T follicular helper cell (primary cell): Measurements from ENCODE around the gene CKMT1B.
"Not testable (repeated sequence)": the region's sequence is repeated elsewhere in the genome, so short reads cannot be mapped to it uniquely, and the experiment has no call there.

Experiments
- DNase-seq: peaks from one replicate; pipeline ENCODE4 v3.0.0-alpha.2; 2020; ENCODE audit warnings: low read depth
- total RNA-seq, 2 experiments: gene quantifications; one replicate each; lab custom pipeline; 2026; lab: John Stamatoyannopoulos, UW

The CKMT1B gene
- total RNA-seq, result 0 reads per million in 2 experiments

GRCh38 chr15:43593328-43594190, at the start of gene CKMT1B:
TSS of gene CKMT1B (plus strand) at chr15:43594027. CDS start at chr15:43594219, 192 bp downstream.
- not testable (repeated sequence) for DNase-seq

DNA sequence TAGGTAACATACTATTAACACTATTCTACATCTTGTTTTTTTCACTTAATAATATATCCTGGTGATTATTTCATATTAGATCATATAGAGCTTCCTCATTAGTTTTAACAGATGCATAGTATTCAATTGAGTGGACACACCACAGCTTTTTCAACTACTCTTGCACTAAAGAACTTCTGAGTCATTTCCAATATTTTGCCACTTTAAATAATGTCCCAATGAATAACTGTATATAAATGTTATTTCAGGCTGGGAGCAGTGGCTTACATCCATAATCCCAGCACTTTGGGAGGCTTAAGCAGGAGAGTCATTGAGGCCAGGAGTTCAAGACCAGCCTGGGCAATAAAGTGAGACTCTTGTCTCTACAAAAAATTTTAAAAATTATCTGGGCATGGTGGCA, 49.6 kb upstream of the CKMT1B start:
- no peak for DNase-seq

GRCh38 chr15:43545426-43545825, 48.4 kb upstream of the CKMT1B start:
- DNase-seq, result no peak

DNA sequence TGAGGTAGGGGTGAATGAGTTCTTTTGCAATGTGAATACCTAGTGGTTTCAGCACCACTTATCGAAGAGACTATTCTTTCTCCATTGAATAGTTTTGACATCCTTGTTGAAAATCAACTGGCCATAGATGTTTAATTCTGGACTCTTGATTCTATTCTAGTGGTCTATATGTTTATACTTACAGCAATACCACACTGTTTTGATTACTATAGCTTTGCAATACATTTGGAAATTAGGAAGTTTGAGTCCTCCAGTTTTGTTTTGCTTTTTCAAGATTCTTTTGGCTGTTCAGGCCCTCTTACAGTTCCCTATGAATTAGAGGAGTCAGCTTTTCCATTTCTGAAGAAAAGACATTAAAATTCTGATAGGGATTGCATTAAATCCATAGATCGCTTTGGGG, 46.3 kb upstream of the CKMT1B start:
- no peak for DNase-seq

DNA sequence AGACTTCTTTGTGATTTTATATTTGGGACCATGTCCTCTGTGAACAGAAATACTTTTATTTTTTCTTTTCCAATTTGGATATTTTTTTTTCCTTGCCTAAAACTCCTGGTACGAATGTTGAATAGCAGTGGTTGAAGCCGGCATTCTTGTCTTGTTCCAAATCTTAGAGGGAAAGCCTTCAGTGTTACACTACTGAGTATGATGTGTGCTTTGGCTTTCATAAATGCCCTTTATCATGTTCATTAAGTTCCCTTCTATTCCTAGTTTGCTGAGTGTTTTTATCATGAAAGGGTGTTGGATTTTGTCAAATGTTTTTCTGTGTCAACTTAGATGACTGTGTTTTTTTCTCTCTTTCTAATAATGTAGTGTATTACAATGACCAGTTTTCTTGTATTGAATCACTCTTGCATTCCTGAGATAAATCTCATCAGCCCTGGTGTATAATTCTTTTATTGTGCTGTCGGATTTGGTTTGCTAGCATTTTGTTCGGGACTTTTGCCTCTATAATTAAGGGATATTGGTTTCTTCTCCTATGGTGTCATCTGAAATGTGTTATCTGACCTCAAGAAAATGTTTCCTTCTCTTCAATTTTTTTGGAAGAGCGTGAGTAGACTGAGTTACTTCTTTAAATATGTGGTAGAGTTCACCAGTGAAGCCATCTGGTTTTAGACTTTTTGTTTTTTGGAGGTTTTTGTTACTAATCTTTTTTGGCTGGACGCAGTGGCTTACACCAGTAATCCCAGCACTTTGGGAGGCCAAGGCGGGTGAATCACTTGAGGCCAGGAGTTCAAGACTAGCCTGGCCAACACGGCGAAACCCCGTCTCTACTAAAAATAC, 43.1 kb upstream of the CKMT1B start:
- DNase-seq, result no peak

DNA sequence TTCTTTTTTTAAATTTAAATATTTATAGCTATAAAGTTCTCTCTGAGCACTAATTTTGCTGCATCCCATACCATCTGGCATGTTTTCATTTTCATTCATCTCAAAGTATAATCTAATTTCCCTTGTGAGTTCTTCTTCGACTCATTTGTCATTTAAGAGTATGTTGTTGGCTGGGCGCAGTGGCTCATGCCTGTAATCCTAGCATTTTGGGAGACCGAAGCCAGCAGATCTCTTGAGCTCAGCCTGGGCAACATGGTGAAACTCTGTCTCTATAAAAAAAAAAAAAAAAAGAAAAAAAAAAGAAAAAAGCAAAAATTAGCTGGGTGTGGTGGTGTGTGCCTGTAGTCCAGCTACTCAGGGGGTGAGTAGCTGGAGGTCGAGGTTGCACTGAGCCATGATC, 41.6 kb upstream of the CKMT1B start:
- no peak for DNase-seq

GRCh38 chr15:43552986-43553385, 40.8 kb upstream of the CKMT1B start:
- DNase-seq, result no peak

DNA sequence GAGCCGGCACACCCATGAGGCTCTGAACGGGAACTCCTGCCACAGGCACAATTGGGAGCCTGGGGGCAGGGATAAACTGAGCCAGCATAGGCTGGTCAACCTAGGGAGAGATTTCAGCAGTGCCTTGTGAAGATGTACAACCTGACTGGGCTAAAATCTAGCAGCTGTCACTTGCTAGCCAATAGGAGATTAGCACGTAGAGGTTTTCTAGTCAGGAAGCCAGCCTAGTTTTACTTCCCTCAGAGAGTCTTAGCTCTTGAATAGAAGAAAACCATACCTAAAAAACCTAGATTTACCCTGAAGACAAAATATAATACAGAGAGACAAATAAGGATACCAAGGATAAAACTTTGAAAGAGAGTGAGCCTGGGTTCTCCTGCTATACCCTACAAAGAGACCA, 31.1 kb upstream of the CKMT1B start:
- DNase-seq, result not testable (repeated sequence)

- DNase-seq, result not testable (repeated sequence)
Observed at GRCh38 chr15:43563793-43564192, 30.0 kb upstream of the CKMT1B start.

DNA sequence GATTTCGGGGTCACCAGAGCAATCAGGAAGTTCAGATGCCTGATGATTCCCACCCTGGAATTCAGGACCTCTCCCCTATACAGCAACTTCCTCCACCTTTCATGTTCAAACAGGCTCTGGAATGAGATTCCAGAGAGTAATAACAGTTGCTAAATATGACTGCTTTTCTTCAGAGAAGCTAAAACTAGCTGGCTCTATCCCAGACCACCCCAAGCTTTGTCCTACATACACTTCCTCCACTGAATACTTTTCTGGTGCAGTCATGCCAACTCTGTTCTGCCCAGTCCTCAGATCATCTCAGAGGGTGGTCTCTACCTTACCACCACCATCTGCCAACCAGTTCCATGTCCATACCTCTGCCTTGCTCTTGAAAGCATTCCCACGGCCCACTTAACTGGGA, 27.2 kb upstream of the CKMT1B start:
- not testable (repeated sequence) for DNase-seq

GRCh38 chr15:43574607-43575006, 19.2 kb upstream of the CKMT1B start:
- DNase-seq, result not testable (repeated sequence)

GRCh38 chr15:43589778-43590466, 3.9 kb upstream of the CKMT1B start, which contains the start of gene PPIP5K1:
TSS of gene PPIP5K1 (minus strand) at chr15:43590208. CDS start at chr15:43584504, 5,704 bp downstream.
- not testable (repeated sequence) for DNase-seq

DNA sequence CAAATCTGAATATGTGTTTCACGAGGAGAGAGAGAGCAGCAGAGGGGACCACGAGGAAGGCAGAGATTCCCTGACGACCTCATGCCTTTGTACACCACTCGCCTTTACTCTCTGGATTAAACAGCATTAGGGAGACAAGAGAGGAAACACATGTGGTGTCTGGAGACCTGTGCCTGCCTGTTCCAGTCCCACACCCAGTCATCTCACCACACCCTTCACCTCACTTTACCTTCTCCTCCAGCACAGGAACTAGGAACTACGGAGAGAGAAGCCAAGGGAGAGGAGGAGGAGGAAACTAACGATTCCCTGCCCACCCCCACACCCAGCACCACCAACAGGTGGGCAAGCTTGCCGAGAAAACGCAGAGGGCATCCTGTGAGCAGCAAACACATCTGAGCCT, 986 bp upstream of the CKMT1B start:
- DNase-seq, result not testable (repeated sequence)

DNA sequence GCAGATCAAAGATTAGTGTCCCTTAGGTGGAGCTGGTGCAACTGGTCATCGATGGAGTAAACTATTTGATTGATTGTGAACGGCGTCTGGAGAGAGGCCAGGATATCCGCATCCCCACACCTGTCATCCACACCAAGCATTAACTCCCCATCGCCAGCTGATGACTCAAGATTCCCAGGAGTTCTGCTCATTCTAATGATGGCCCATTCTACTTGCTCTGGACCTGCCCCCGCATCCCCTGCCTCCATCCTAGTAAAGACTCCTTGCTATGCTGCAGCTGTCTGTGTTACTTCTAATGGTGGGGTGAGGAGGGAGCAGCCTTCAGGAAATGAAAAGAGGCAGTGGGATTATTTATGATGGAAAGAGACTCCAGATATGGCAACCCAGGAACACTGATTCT, 5.3 kb downstream of the CKMT1B start:
- DNase-seq, result not testable (repeated sequence)

- DNase-seq, result not testable (repeated sequence)
Observed at GRCh38 chr15:43600200-43600599, 6.4 kb downstream of the CKMT1B start.

DNA sequence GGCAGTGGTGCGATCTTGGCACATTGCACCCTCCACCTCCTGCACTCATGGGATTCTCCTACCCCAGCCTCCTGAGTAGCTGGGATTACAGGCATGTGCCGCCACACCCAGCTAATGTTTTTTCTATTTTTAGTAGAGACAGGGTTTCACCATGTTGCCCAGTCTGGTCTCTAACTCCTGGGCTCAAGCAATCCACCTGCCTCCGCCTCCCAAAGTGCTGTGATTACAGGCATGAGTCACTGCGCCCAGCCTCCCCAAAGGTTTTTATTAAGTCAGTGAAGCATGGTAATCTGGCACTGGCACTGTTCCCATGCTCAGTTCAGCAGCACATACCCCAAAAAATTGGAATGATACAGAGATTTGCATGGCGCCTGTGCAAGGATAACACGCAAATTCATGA, 8.4 kb downstream of the CKMT1B start:
- not testable (repeated sequence) for DNase-seq

DNA sequence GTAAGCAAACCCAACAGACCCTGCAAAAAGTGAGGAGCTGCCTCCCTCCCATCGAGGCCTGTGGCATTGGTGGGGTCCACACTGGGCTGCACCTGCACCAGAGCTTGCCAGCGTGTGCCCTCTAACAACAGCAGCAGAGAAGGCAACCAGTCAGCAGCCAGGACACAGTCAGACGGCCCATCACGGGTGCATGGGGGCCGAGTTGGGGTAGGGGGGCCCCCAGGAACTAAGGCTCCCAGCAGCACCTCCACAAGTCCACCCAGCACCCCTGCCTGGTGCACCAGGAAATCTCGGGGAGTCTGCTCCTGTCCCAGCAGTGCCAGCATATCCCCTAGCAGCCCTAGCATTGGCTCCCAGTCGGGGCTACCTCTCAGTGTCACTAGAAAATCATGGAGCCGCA, 23.9 kb downstream of the CKMT1B start:
- DNase-seq, result not testable (repeated sequence)

DNA sequence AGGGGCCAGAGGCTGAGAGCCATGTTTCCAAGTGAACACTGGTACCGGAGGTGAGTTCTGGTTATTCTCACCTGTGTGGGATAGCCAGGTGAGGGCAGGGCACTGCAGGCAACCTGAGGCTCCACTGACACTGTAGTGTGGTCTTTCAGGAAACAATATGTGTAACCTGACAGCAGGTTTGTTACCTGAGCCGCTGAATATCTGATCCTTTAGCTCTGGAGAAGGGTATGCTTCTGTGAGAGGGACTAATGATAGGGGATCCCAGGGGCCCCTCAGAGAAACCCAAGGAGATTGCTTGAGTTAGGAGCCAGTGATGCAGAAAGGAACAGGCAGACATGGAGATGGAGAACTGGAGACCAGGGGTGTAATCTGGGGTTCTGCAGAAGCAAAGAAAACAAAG, 24.9 kb downstream of the CKMT1B start, which contains the start of gene STRC:
Gene STRC (minus strand): TSS at position 101 of the 400 bp plus-strand sequence. CDS start 78 bp downstream, at position 23.
- not testable (repeated sequence) for DNase-seq

DNA sequence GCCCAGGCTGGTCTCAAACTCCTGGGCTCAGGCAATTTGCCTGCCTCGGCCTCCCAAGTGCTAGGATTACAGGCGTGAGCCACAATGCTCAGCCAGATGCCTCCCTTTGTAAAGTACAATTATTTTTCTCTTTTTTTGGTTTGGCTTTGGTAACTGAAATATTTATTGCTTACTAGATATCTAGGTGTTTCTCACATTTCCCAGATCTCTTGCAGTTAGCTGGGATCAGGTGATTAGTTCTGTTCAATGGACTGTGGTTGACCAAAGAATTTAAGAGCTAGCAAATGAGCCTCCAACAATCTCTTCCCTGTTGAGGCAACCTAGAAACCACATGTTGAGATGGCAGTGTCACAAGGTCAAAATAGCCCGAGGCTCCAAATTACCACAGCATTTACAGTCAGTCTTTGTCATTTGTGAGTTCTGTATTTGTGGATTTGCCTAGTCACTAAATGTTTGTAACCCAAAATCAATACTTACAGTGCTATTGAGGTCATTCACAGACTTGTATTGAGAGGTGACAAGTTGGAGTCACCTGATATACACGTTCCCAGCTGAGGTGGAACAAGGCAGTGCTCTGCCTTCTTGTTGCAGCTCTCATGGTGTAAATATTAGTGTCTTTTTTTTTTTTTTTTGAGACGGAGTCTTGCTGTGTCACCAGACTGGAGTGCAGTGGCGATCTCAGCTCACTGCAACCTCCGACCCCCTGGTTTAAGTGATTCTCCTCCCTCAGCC, 28.4 kb downstream of the CKMT1B start:
- DNase-seq, result not testable (repeated sequence)

GRCh38 chr15:43625106-43625505, 31.3 kb downstream of the CKMT1B start:
- no peak for DNase-seq

- not testable (repeated sequence) for DNase-seq
Observed at GRCh38 chr15:43626937-43627336, 33.1 kb downstream of the CKMT1B start.
